CD4-positive, alpha-beta memory T cell (primary cell): ENCODE results near the gene TMEM167A. TPM values are rescaled to one million over a fixed set of nuclear protein-coding genes. Genes with fewer than 3 reads are reported as not detected.

Experiments
- CTCF ChIA-PET: fragments of 350-600 bp; sonication (Branson Sonifier 250); formaldehyde crosslinking; loops from one replicate; lab custom pipeline; 2021; ENCODE audit warnings: inconsistent platforms; ENCODE audit not compliant: partially characterized antibody; lab: Charles Lee
- POLR2A ChIA-PET: fragments of 350-600 bp; sonication (Branson Sonifier 250); formaldehyde crosslinking; loops from one replicate; lab custom pipeline; 2021; ENCODE audit not compliant: partially characterized antibody; lab: Charles Lee
- DNase-seq, 5 donors: peaks; one replicate each; pipeline versions ENCODE4 v3.0.0 to v3.0.0-alpha.2; 2020 to 2022; ENCODE audit warnings: mixed read lengths in 1 of 5
- H3K27ac ChIP-seq: one replicate; pipeline ENCODE4 v1.7.0; 2013; ENCODE audit warnings: low read depth, low read length
- H3K27me3 ChIP-seq: 2 replicates; pipeline ENCODE4 v1.7.0; 2013; ENCODE audit warnings: mild to moderate bottlenecking, low read length, moderate library complexity; ENCODE audit not compliant: insufficient read depth
- H3K36me3 ChIP-seq: 2 replicates; pipeline ENCODE4 v1.7.0; 2013; ENCODE audit warnings: mild to moderate bottlenecking, low read length, moderate library complexity; ENCODE audit not compliant: insufficient read depth
- H3K4me1 ChIP-seq: 2 replicates; pipeline ENCODE4 v1.7.0; 2013; ENCODE audit warnings: mild to moderate bottlenecking, low read length, moderate library complexity; ENCODE audit not compliant: insufficient read depth
- H3K4me3 ChIP-seq, 2 donors: one replicate each; pipeline ENCODE4 v1.7.0; 2013; ENCODE audit warnings: low read length in 2 of 2, mild to moderate bottlenecking in 1 of 2
- H3K9me3 ChIP-seq, 2 donors: one replicate each; pipeline ENCODE4 v1.7.0; 2013; ENCODE audit warnings: low read length in 2 of 2, control low read depth in 1 of 2; ENCODE audit not compliant: control insufficient read depth in 1 of 2
- H3K27ac Mint-ChIP-seq, 7 donors: one replicate each; pipeline ENCODE4 v1.8.0; 2020 to 2021; ENCODE audit warnings: mixed read lengths in 7 of 7, mild to moderate bottlenecking in 6 of 7, inconsistent platforms in 3 of 7, moderate library complexity in 3 of 7
- H3K27me3 Mint-ChIP-seq, 2 donors: one replicate each; pipeline ENCODE4 v1.8.0; 2020 to 2021; ENCODE audit warnings: mixed read lengths in 2 of 2
- H3K36me3 Mint-ChIP-seq, 2 donors: one replicate each; pipeline ENCODE4 v1.8.0; 2020 to 2021; ENCODE audit warnings: mixed read lengths in 2 of 2, inconsistent platforms in 1 of 2, mild to moderate bottlenecking in 1 of 2
- H3K4me1 Mint-ChIP-seq, 4 donors: one replicate each; pipeline ENCODE4 v1.8.0; 2020 to 2021; ENCODE audit warnings: mixed read lengths in 4 of 4, mild to moderate bottlenecking in 1 of 4
- H3K4me3 Mint-ChIP-seq, 8 donors: one replicate each; pipeline ENCODE4 v1.8.0; 2020 to 2021; ENCODE audit warnings: mixed read lengths in 8 of 8, mild to moderate bottlenecking in 7 of 8, moderate library complexity in 6 of 8, inconsistent platforms in 3 of 8
- H3K9me3 Mint-ChIP-seq, 8 donors: one replicate each; pipeline ENCODE4 v1.8.0; 2020 to 2021; ENCODE audit warnings: mixed read lengths in 8 of 8, mild to moderate bottlenecking in 5 of 8, inconsistent platforms in 3 of 8, moderate library complexity in 1 of 8
- intact Hi-C: fragments of 100-400 bp; cut with micrococcal nuclease; formaldehyde crosslinking; loops from one replicate; pipeline ENCODE4 v1.15.1; 2023
- polyA plus RNA-seq, 2 donors: library from polyadenylated mRNA; unstranded; fragments of 300-500 nt; fragmentation: Illumina TruSeq; gene quantifications; one replicate each; pipeline ENCODE4 v1.2.3, GENCODE V29; 2021
- total RNA-seq, 2 experiments: library from RNA; stranded (reverse); gene quantifications; one replicate each; pipeline ENCODE4 v1.2.3, GENCODE V29; 2021

Gene TMEM167A
- total and polyA plus RNA-seq, 4 experiments from 2014 or later: 44.6 to 84.3 (median 57.6) TPM

GRCh38 chr5:83003791-83004190 lies 73.4 kb downstream of the TMEM167A start:
- ChIA-PET POLR2A (no interaction called here), CTCF (no interaction called here)
- no peaks in the 10 kb centered on the region for H3K27me3 ChIP-seq
- Mint-ChIP-seq H3K4me1 (no peaks in the 10 kb centered on the region), H3K27ac (no peak overlapping the region), H3K4me3 (no peak overlapping the region), H3K27me3 (peaks cover 0 to 2% of the 10 kb centered on the region in 2 donors), H3K9me3 (no peaks in the 10 kb centered on the region), H3K36me3 (no peaks in the 10 kb centered on the region)
- no peaks in the 10 kb centered on the region for H3K4me1 ChIP-seq
- no peak overlapping the region for H3K27ac ChIP-seq
- no peaks in the 10 kb centered on the region for H3K36me3 ChIP-seq
- H3K9me3 ChIP-seq: no peaks in the 10 kb centered on the region
- intact Hi-C loops: no loop called here
- no peak for DNase-seq
- no peak overlapping the region for H3K4me3 ChIP-seq

Other genes with a start within 250 kb of the TMEM167A start
- gene XRCC4, start 153 bp upstream of the TMEM167A start, total RNA-seq: 1 to 10 TPM; 4.1 to 4.2 TPM
- 1 to 10 TPM; 7.2 to 9.8 TPM for gene XRCC4, start 153 bp upstream of the TMEM167A start, polyA plus RNA-seq